ENCODE measurements around the gene ASB7. TPM values are rescaled to one million over a fixed set of nuclear protein-coding genes. Genes with fewer than 3 reads are reported as not detected.

ASB7 gene
- polyA plus RNA-seq, 3 donors = 5.3 to 9.8 (median 7.6) TPM

DNA sequence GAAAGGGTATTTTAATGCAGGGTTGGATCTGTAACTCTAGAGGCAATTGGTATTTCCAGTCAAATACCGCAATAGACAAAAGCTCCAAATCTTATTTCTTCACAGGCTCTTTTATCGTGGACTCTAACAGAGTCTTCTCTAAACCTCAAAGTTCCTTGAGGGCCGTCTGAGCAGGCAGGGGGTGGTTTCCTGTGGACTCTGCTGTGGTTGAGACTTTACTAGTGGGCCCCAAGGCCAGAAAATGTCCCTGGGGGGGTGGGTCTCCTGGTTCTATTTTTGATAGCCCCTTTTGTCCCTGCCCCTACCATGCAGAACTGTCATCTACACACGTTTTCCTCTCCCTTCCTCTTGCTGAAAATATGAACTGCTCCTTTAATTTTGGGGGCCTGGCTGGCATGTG lies 80.1 kb downstream of the ASB7 start:
- Histone ChIP-seq H3K27ac (ENCODE audit: low read depth in 1 of 2, low read length in 2 of 2) (no peak overlapping the region), H3K4me1 (ENCODE audit: control insufficient read depth in 1 of 2, insufficient read depth in 2 of 2, low read length in 2 of 2) (no peaks in the 10 kb centered on the region), H3K27me3 (ENCODE audit: control insufficient read depth in 2 of 2, insufficient read depth in 2 of 2, low read length in 2 of 2) (no peaks in the 10 kb centered on the region), H3K79me2 (ENCODE audit: insufficient read depth, low read length) (no peaks in the 10 kb centered on the region), H2AFZ (ENCODE audit: insufficient read depth, low read depth, low read length, poor library complexity, severe bottlenecking) (no peak overlapping the region), H3K4me2 (replicated peaks; ENCODE audit: extremely low read depth, low read length, poor library complexity, severe bottlenecking) (no peak overlapping the region), H3K36me3 (replicated peaks in 1 of 2; ENCODE audit: control insufficient read depth in 1 of 2, insufficient read depth in 2 of 2, low read length in 2 of 2) (no peaks in the 10 kb centered on the region), H4K20me1 (ENCODE audit: insufficient read depth, low read length) (no peaks in the 10 kb centered on the region), H3K9ac (ENCODE audit: insufficient read depth, low read length, poor library complexity, severe bottlenecking) (no peak overlapping the region), H3K9me3 (replicated peaks in 1 of 2; ENCODE audit: control insufficient read depth in 1 of 2, insufficient read depth in 1 of 2, low read length in 2 of 2) (peaks cover 0 to 24% of the 10 kb centered on the region in 2 donors), H3K4me3 (replicated peaks in 1 of 3; ENCODE audit: low read depth in 2 of 3, low read length in 3 of 3) (no peak overlapping the region)
- Mint-ChIP-seq H3K4me1 (no peaks in the 10 kb centered on the region), H3K9me3 (peaks cover 5 to 35% (median 21%) of the 10 kb centered on the region in 7 donors), H3K27ac (no peak overlapping the region), H3K36me3 (no peaks in the 10 kb centered on the region), H3K4me3 (no peak overlapping the region), H3K27me3 (ENCODE audit: low read depth in 3 of 3) (peaks cover 2 to 6% (median 3%) of the 10 kb centered on the region in 3 donors)
- no peak for DNase-seq
- intact Hi-C loops (cut with micrococcal nuclease) = no loop called here
- TF ChIP-seq CTCF (IDR thresholded peaks at IDR 0.05) = no peak
- WGBS (ENCODE audit: insufficient coverage) = no CpG with 5 or more reads among the region's 4 CpGs

GRCh38 chr15:100683434-100683833 lies 81.0 kb downstream of the ASB7 start:
- Mint-ChIP-seq H3K9me3 (peaks cover 5 to 29% (median 21%) of the 10 kb centered on the region in 7 donors), H3K27me3 (ENCODE audit: low read depth in 3 of 3) (peaks cover 2 to 9% (median 7%) of the 10 kb centered on the region in 3 donors), H3K27ac (no peak overlapping the region), H3K4me1 (no peaks in the 10 kb centered on the region), H3K36me3 (no peaks in the 10 kb centered on the region), H3K4me3 (no peak overlapping the region)
- Histone ChIP-seq H4K20me1 (ENCODE audit: insufficient read depth, low read length) (no peaks in the 10 kb centered on the region), H3K9ac (ENCODE audit: insufficient read depth, low read length, poor library complexity, severe bottlenecking) (no peak overlapping the region), H3K27me3 (ENCODE audit: control insufficient read depth in 2 of 2, insufficient read depth in 2 of 2, low read length in 2 of 2) (peaks cover 0 to 2% of the 10 kb centered on the region in 2 donors), H3K4me3 (replicated peaks in 1 of 3; ENCODE audit: low read depth in 2 of 3, low read length in 3 of 3) (no peak overlapping the region), H2AFZ (ENCODE audit: insufficient read depth, low read depth, low read length, poor library complexity, severe bottlenecking) (no peak overlapping the region), H3K79me2 (ENCODE audit: insufficient read depth, low read length) (no peaks in the 10 kb centered on the region), H3K9me3 (replicated peaks in 1 of 2; ENCODE audit: control insufficient read depth in 1 of 2, insufficient read depth in 1 of 2, low read length in 2 of 2) (peaks cover 0 to 24% of the 10 kb centered on the region in 2 donors), H3K4me1 (ENCODE audit: control insufficient read depth in 1 of 2, insufficient read depth in 2 of 2, low read length in 2 of 2) (no peaks in the 10 kb centered on the region), H3K36me3 (replicated peaks in 1 of 2; ENCODE audit: control insufficient read depth in 1 of 2, insufficient read depth in 2 of 2, low read length in 2 of 2) (no peaks in the 10 kb centered on the region), H3K27ac (ENCODE audit: low read depth in 1 of 2, low read length in 2 of 2) (no peak overlapping the region), H3K4me2 (replicated peaks; ENCODE audit: extremely low read depth, low read length, poor library complexity, severe bottlenecking) (no peak overlapping the region)
- TF ChIP-seq CTCF (IDR thresholded peaks at IDR 0.05) = no peak
- no peak for DNase-seq
- intact Hi-C loops (cut with micrococcal nuclease) = no loop called here
- WGBS (ENCODE audit: insufficient coverage) = 98% methylated on average over 6 of the region's 6 CpGs

All from CD14-positive monocyte (primary cell).